Lower lobe of right lung (tissue), 2 donors: ENCODE measurements around the gene KRTAP8-1. TPM values are rescaled to one million over a fixed set of nuclear protein-coding genes. Genes with fewer than 3 reads are reported as not detected.

Experiments used
- ATAC-seq, 2 donors: fragments of 200-7000 bp; cut with Tn5 transposase; one replicate each; pipeline ENCODE4 v1.9.1; 2020 to 2022; ENCODE audit warnings: mild to moderate bottlenecking in 2 of 2, moderate library complexity in 2 of 2
- DNase-seq: peaks from one replicate; pipeline ENCODE4 v3.0.0-alpha.2; 2020
- H3K27ac ChIP-seq: fragments of 200-600 bp; one replicate; pipeline ENCODE4 v1.8.0; 2022
- H3K27me3 ChIP-seq: fragments of 200-600 bp; one replicate; pipeline ENCODE4 v1.8.0; 2022; ENCODE audit warnings: low read depth
- H3K36me3 ChIP-seq: fragments of 200-600 bp; one replicate; pipeline ENCODE4 v1.8.0; 2022; ENCODE audit warnings: mild to moderate bottlenecking
- H3K4me1 ChIP-seq: fragments of 200-600 bp; one replicate; pipeline ENCODE4 v1.8.0; 2022
- H3K4me3 ChIP-seq: fragments of 200-600 bp; one replicate; pipeline ENCODE4 v1.8.0; 2022; ENCODE audit warnings: mild to moderate bottlenecking
- H3K9me3 ChIP-seq: fragments of 200-600 bp; one replicate; pipeline ENCODE4 v1.8.0; 2022
- CTCF ChIP-seq: fragments of 200-600 bp; IDR thresholded peaks from one replicate; pipeline ENCODE4 v1.8.0; 2022; ENCODE audit warnings: antibody characterized with exemption, mild to moderate bottlenecking
- intact Hi-C: fragments of 100-400 bp; cut with DNase I; formaldehyde crosslinking; loops from one replicate; pipeline ENCODE4 v1.11.0; 2022
- total RNA-seq: library from RNA; stranded (reverse); fragmentation: NEBNext Ultra II Directional; extraction: Animal tissue kit (Norgen Biotek cat#: 25700); gene quantifications from one replicate; pipeline ENCODE4 v1.2.1, GENCODE V29; 2021
- donor health status: DM: no; HTN: yes; CAD: no; lungs with severe emphysema.

The KRTAP8-1 gene
- total RNA-seq, 1 donor from 2014 or later: not detected

GRCh38 chr21:30779249-30779648 is 33.8 kb downstream of the KRTAP8-1 start:
- Histone ChIP-seq H3K4me3 (no peak overlapping the region), H3K36me3 (no peaks in the 10 kb centered on the region), H3K9me3 (no peaks in the 10 kb centered on the region), H3K27ac (no peak overlapping the region), H3K27me3 (no peaks in the 10 kb centered on the region), H3K4me1 (no peaks in the 10 kb centered on the region)
- ATAC-seq (no peak), DNase-seq (no peak)
- intact Hi-C loops: no loop called here
- no peak for TF ChIP-seq CTCF

DNA sequence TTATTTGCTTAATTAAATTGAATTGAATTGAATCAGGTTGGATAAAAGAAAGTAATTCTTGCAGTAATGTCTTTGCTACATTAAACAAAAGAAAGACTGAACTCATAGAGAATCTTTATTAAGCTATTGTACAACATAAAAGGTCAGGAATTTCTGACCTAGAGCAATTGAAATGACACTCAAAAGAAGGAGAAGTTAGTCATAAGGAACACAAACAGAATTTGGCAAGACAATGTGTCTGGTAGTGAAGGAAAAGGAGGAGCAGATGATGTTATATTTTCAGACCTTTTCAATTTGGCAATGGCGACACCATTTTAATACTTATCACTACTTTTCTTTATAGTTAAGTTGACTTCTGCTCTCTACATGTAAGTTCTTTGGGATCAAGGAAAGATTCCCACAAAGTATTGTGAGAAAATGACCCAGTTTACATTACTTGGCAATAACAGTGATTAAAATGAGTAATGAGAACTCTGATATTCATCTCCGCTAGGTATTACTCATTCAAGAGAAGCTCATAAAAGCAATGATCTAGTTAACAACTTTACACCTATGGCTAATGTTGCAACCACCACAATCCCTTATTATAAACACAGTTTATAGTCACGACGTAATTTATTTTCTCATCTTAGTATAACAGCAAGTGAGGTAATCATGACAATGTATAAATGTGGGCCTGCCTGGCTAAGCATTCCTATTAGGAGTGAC is 43.2 kb downstream of the KRTAP8-1 start:
- Histone ChIP-seq H3K36me3 (no peaks in the 10 kb centered on the region), H3K4me3 (no peak overlapping the region), H3K4me1 (no peaks in the 10 kb centered on the region), H3K27ac (no peak overlapping the region), H3K9me3 (no peaks in the 10 kb centered on the region), H3K27me3 (no peaks in the 10 kb centered on the region)
- intact Hi-C loops: no loop called here
- no peak for ATAC-seq
- no peak for DNase-seq
- no peak for TF ChIP-seq CTCF

Other genes starting within 250 kb of the KRTAP8-1 start
- gene KRTAP22-2, start 222.9 kb downstream of the KRTAP8-1 start, total RNA-seq: not detected
- gene KRTAP6-3, start 220.8 kb downstream of the KRTAP8-1 start, total RNA-seq: not detected
- gene KRTAP6-2, start 214.4 kb downstream of the KRTAP8-1 start, total RNA-seq: not detected
- gene KRTAP22-1, start 212.2 kb downstream of the KRTAP8-1 start, total RNA-seq: not detected
- not detected for gene KRTAP6-1, start 199.3 kb downstream of the KRTAP8-1 start, total RNA-seq
- not detected for gene KRTAP20-1, start 196.8 kb downstream of the KRTAP8-1 start, total RNA-seq
- not detected for gene KRTAP20-4, start 192.6 kb downstream of the KRTAP8-1 start, total RNA-seq
- gene KRTAP20-2, start 178.1 kb downstream of the KRTAP8-1 start, total RNA-seq: not detected
- gene KRTAP20-3, start 170.4 kb downstream of the KRTAP8-1 start, total RNA-seq: not detected
- gene KRTAP21-3, start 94.5 kb downstream of the KRTAP8-1 start, total RNA-seq: not detected
- gene KRTAP21-2, start 66.0 kb downstream of the KRTAP8-1 start, total RNA-seq: not detected
- gene KRTAP21-1, start 57.8 kb downstream of the KRTAP8-1 start, total RNA-seq: not detected
- gene KRTAP7-1, start 16.5 kb upstream of the KRTAP8-1 start, total RNA-seq: not detected
- not detected for gene KRTAP11-1, start 68.3 kb upstream of the KRTAP8-1 start, total RNA-seq
- not detected for gene KRTAP19-8, start 225.2 kb upstream of the KRTAP8-1 start, total RNA-seq